Activated T-cell treated with anti-CD3 and anti-CD28 coated beads for 4 hours (primary cell): ENCODE results near the gene FRMD4B.

Experiments
- DNase-seq: peaks from one replicate; pipeline ENCODE4 v3.0.0-alpha.2; 2020

Gene FRMD4B

GRCh38 chr3:69162308-69162980 is 223.4 kb downstream of the FRMD4B start:
- no peak for DNase-seq

GRCh38 chr3:69161587-69162307 is 224.1 kb downstream of the FRMD4B start:
- DNase-seq = peak; percentile 21

GRCh38 chr3:69160525-69160924 is 225.4 kb downstream of the FRMD4B start:
- no peak for DNase-seq

GRCh38 chr3:69160107-69160506 is 225.8 kb downstream of the FRMD4B start:
- no peak for DNase-seq

GRCh38 chr3:69149586-69149985 is 236.3 kb downstream of the FRMD4B start:
- DNase-seq = no peak

GRCh38 chr3:69145688-69146087 is 240.2 kb downstream of the FRMD4B start:
- no peak for DNase-seq

- no peak for DNase-seq
Observed at GRCh38 chr3:69144631-69145245, 241.2 kb downstream of the FRMD4B start.

- DNase-seq = no peak
Observed at GRCh38 chr3:69143612-69144011, 242.3 kb downstream of the FRMD4B start.

- DNase-seq = no peak
Observed at GRCh38 chr3:69142797-69143454, 243.0 kb downstream of the FRMD4B start.

- no peak for DNase-seq
Observed at GRCh38 chr3:69142090-69142489, 243.8 kb downstream of the FRMD4B start.

GRCh38 chr3:69141313-69141712 is 244.6 kb downstream of the FRMD4B start:
- DNase-seq = no peak

- no peak for DNase-seq
Observed at GRCh38 chr3:69137412-69137811, 248.5 kb downstream of the FRMD4B start.

GRCh38 chr3:69137005-69137404 is 248.9 kb downstream of the FRMD4B start:
- no peak for DNase-seq

- DNase-seq = no peak
Observed at GRCh38 chr3:69130689-69131088, 255.2 kb downstream of the FRMD4B start.

- no peak for DNase-seq
Observed at GRCh38 chr3:69129531-69129930, 256.4 kb downstream of the FRMD4B start.

GRCh38 chr3:69128509-69128908 is 257.4 kb downstream of the FRMD4B start:
- DNase-seq = no peak

- no peak for DNase-seq
Observed at GRCh38 chr3:69126999-69127398, 258.9 kb downstream of the FRMD4B start.

GRCh38 chr3:69126216-69126615 is 259.7 kb downstream of the FRMD4B start:
- DNase-seq = no peak

GRCh38 chr3:69122403-69122802 is 263.5 kb downstream of the FRMD4B start, which contains the start of gene LMOD3:
Gene LMOD3 (minus strand): TSS chr3:69122595. CDS start chr3:69122386, 209 bp downstream.
- DNase-seq = no peak

- DNase-seq = no peak
Observed at GRCh38 chr3:69121950-69122349, 263.9 kb downstream of the FRMD4B start.

- DNase-seq = no peak
Observed at GRCh38 chr3:69121513-69121912, 264.4 kb downstream of the FRMD4B start.

- peak; percentile 85 for DNase-seq
Observed at GRCh38 chr3:69120879-69121464, 264.9 kb downstream of the FRMD4B start.
